ENCODE measurements around the gene KCNK7. TPM values are rescaled to one million over a fixed set of nuclear protein-coding genes. Genes with fewer than 3 reads are reported as not detected.

KCNK7 gene
- total RNA-seq, 1 donor from 2014 or later, result 1.7 TPM

DNA sequence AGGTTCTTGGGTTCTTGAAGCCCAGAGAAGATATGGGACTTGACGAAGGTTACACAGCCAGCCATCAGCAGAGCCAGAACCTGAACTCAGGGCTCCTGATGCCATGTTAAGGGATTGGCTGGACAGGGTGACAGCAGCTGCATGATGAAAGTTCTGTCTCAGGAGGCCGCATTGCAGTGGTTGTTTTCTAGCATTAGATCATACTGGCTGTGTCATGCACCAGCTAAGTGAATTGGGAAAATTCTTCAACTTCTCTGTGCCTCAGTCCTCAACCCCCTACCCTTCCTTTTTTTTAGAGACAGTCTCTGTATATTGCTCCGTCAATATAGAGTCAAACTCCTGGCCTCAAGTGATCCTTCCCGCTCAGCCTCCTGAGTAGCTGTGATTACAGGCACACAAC is 32.0 kb downstream of the KCNK7 start:
- H3K4me1 ChIP-seq, result peaks cover 45% of the 10 kb centered on the region
- H3K4me3 ChIP-seq, result no peak overlapping the region
- intact Hi-C loops (cut with DNase I), result no loop called here
- peaks cover 3% of the 10 kb centered on the region for H3K36me3 ChIP-seq
- no peaks in the 10 kb centered on the region for H3K9me3 ChIP-seq
- no peak for ATAC-seq
- TF ChIP-seq, protein P1, sequence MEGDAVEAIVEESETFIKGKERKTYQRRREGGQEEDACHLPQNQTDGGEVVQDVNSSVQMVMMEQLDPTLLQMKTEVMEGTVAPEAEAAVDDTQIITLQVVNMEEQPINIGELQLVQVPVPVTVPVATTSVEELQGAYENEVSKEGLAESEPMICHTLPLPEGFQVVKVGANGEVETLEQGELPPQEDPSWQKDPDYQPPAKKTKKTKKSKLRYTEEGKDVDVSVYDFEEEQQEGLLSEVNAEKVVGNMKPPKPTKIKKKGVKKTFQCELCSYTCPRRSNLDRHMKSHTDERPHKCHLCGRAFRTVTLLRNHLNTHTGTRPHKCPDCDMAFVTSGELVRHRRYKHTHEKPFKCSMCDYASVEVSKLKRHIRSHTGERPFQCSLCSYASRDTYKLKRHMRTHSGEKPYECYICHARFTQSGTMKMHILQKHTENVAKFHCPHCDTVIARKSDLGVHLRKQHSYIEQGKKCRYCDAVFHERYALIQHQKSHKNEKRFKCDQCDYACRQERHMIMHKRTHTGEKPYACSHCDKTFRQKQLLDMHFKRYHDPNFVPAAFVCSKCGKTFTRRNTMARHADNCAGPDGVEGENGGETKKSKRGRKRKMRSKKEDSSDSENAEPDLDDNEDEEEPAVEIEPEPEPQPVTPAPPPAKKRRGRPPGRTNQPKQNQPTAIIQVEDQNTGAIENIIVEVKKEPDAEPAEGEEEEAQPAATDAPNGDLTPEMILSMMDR (IDR thresholded peaks at IDR 0.05), result no peak
- no peak for DNase-seq
- no peaks in the 10 kb centered on the region for H3K27me3 ChIP-seq (ENCODE audit: low read depth)
- H3K27ac ChIP-seq, result no peak overlapping the region

DNA sequence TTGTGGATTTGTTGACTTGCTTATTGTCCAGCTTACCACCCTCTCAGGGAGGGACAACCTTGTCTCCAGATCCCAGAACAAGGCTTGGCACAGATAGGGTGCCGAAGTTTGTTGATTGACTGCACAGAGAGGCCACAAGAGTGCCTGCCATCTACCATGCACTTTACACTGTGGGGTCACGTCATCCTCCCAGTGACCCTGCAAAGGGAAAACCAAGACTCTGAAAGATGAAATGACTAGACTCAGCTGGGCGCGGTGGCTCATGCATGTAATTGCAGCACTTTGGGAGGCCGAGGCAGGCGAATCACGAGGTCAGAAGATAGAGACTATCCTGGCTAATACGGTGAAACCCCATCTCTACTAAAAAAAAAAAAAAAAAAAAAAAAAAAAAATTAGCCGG is 32.8 kb downstream of the KCNK7 start:
- ATAC-seq, result no peak
- intact Hi-C loops (cut with DNase I), result no loop called here
- H3K4me1 ChIP-seq, result peaks cover 46% of the 10 kb centered on the region
- DNase-seq, result no peak
- TF ChIP-seq, protein P1 (IDR thresholded peaks at IDR 0.05), result no peak
- peaks cover 3% of the 10 kb centered on the region for H3K36me3 ChIP-seq
- no peaks in the 10 kb centered on the region for H3K27me3 ChIP-seq (ENCODE audit: low read depth)
- no peak overlapping the region for H3K4me3 ChIP-seq
- no peaks in the 10 kb centered on the region for H3K9me3 ChIP-seq
- no peak overlapping the region for H3K27ac ChIP-seq

DNA sequence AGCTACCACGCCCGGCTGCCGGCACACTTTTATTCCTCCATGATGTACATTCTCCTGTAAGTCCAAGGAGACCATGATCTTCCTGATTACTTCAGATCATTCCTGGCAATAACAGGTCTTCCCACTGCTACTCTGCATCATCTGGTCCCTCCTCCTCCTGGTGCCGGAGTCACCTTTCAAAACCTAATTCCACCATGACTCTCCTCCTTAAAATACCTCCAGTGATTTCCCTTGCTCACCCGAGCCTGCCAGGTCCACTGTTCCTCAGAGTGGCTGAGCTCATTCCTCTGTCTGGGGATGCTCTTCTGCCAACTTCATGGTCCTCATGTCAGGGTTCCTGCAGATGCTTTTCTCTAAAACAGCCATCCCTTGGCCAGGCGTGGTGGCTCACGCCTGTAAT is 33.6 kb downstream of the KCNK7 start:
- H3K4me1 ChIP-seq, result peaks cover 49% of the 10 kb centered on the region
- intact Hi-C loops (cut with DNase I), result no loop called here
- no peak for DNase-seq

DNA sequence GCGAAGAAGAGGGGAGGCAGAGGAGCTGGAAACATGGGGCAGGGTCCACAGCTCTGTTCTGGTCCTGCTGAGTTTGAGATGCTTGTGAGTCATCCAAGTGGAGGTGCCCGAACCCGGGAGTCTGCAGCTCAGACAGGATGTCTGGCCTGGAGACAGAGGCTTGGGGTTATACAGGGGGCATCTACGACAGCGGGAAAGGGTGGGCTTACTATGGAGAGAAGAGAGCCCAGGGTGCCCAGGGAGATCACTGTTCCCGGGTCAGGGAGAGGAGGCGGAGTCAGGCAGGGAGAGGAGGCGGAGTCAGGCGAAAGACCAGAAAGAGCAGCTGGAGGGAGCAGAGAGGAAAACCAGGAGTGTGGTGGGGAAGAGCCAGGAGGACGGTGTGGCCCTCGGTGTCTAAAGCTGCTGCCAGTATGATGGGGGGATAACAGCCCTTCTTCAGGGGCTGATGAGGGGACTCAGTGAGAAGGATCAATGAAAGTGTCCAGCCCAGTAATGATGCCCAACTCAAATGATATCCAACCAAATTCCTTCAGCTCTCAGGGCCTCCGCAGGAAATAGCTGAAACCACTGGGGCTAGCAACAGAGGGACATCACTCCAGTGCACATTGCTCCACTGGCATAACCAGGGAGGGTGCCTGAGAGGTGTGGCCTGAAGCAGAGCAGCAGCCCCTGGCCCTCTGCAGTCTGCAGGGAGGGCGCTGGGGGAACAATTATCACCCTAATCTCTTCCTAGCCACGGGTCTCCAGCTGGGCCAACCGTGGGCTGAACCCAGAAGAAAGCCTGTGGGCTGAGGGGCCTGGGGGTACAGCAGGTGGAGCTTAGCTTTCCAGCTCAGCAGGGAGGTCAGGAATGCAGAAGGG is 34.8 kb downstream of the KCNK7 start:
- peak overlapping the region; percentile 90 for H3K27ac ChIP-seq
- H3K4me3 ChIP-seq, result no peak overlapping the region
- DNase-seq, result no peak
- H3K9me3 ChIP-seq, result no peaks in the 10 kb centered on the region
- TF ChIP-seq, protein P1 (IDR thresholded peaks at IDR 0.05), result no peak
- no peaks in the 10 kb centered on the region for H3K36me3 ChIP-seq
- ATAC-seq, result no peak
- no peaks in the 10 kb centered on the region for H3K27me3 ChIP-seq (ENCODE audit: low read depth)
- peaks cover 52% of the 10 kb centered on the region for H3K4me1 ChIP-seq
- intact Hi-C loops (cut with DNase I), result no loop called here

More for the DNA sequence above, 33.6 kb downstream of the KCNK7 start:
- Histone ChIP-seq H3K36me3 (no peaks in the 10 kb centered on the region), H3K27me3 (ENCODE audit: low read depth) (no peaks in the 10 kb centered on the region), H3K9me3 (no peaks in the 10 kb centered on the region), H3K27ac (no peak overlapping the region), H3K4me3 (no peak overlapping the region)
- no peak for ATAC-seq
- TF ChIP-seq, protein P1 (IDR thresholded peaks at IDR 0.05), result no peak

DNA sequence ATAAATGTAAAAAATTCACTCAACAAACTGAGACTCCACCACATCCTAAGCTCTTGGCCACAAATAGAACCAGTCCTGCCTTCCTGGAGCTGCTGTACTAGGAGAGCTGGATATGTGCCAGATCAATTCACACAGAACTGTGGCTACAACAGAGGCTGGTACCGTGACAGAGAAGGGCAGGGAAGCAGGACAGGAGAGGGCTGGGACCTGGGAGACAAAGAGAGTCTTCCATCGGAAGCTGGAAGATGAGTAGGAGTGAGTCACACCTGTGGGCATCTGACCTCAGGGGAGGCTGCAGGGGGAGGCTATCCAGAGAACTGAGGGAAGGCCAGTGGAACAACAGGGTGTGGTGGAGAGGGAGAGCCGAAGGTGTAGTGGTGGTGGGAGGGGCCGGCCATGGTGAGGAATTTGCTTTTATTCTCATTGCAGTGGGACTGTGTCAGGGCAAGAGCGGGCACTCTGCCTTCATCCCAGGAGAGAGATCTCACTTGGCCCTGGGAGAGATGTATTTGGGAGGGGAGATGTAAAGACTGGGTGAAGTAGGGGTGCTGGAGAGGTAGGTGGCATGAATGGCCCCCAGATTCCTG is 35.6 kb downstream of the KCNK7 start:
- intact Hi-C loops (cut with DNase I), result no loop called here
- Histone ChIP-seq H3K27ac (peak overlapping the region; percentile 90), H3K27me3 (ENCODE audit: low read depth) (no peaks in the 10 kb centered on the region), H3K4me1 (peaks cover 53% of the 10 kb centered on the region), H3K4me3 (no peak overlapping the region), H3K9me3 (no peaks in the 10 kb centered on the region), H3K36me3 (no peaks in the 10 kb centered on the region)
- no peak for DNase-seq
- ATAC-seq, result no peak
- TF ChIP-seq, protein P1 (IDR thresholded peaks at IDR 0.05), result no peak

Data from lower lobe of right lung (tissue), 2 donors.